ENCODE data around the gene UGT2A3. TPM values are rescaled to one million over a fixed set of nuclear protein-coding genes. Genes with fewer than 3 reads are reported as not detected.

Gene UGT2A3
- total RNA-seq, 1 experiment from 2014 or later: 0.11 TPM

DNA sequence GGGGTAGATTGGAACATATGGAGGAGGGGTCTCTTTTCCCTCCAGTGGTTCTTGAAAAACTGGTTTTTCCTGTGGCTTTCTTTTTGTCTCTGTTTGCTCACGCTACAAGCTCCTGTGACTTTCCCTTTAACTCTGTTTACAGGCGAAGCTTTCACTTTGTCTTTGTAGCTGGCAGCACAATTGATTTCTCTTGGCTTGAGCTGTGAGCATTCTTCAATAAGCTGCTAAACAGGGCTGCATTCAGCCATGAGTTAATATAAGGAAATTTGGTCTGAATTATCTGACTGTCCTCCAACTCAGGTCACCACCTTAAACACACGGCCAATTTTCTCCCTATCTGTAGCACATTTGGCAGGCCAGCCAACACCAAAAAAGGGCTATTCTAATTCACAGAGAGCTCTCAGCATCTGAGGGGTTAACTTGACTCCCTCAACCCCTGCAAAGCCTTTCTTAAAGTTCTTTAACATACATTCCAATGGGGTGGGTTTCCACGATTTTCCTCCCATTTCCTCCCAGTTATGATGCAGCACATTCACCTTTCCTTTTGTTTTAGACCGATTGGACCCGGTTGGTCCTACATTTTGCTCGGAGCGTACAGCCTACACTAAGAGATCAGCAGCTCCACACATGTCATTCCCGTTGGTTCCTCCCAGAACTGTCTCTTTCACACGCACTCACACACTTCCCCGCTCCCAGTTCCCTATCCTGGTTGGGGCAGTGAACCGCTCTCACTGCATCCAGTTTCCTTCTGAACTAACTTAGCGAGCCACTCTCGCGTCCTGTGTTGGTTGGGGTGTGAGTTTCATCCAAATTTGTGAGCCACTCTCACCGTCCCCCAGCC, 45.4 kb downstream of the UGT2A3 start:
- H3K4me3 Mint-ChIP-seq: peak overlapping the region; percentile 71
- POLR2A ChIA-PET: interaction anchor here (0.6 to 1.8 kb wide), 2 partner anchors 152 to 575 kb away, joined by 3 to 11 read pairs; no protein-coding TSS in a partner anchor
- CTCF ChIA-PET: interaction anchor here (0.7 to 2.1 kb wide), 6 partner anchors 45 to 634 kb away, joined by 3 to 6 read pairs (median 4); partner anchors contain the start of gene UGT2A3
- H3K27ac Mint-ChIP-seq: peak overlapping the region; percentile 100
- TF ChIP-seq FOXP1 (CRISPR knock-in tag; IDR thresholded peaks at IDR 0.05; ENCODE audit: borderline replicate concordance) (peak; percentile 59; the same call in 1 of the 2 replicates), ZNF423 (CRISPR knock-in tag; IDR thresholded peaks at IDR 0.05) (0 out of 2 replicates have a peak, but pooled peaks have one; percentile 5), NFE2L1 (CRISPR knock-in tag; IDR thresholded peaks at IDR 0.05) (peak; percentile 93)
- TF ChIP-seq, protein P1, sequence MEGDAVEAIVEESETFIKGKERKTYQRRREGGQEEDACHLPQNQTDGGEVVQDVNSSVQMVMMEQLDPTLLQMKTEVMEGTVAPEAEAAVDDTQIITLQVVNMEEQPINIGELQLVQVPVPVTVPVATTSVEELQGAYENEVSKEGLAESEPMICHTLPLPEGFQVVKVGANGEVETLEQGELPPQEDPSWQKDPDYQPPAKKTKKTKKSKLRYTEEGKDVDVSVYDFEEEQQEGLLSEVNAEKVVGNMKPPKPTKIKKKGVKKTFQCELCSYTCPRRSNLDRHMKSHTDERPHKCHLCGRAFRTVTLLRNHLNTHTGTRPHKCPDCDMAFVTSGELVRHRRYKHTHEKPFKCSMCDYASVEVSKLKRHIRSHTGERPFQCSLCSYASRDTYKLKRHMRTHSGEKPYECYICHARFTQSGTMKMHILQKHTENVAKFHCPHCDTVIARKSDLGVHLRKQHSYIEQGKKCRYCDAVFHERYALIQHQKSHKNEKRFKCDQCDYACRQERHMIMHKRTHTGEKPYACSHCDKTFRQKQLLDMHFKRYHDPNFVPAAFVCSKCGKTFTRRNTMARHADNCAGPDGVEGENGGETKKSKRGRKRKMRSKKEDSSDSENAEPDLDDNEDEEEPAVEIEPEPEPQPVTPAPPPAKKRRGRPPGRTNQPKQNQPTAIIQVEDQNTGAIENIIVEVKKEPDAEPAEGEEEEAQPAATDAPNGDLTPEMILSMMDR (IDR thresholded peaks at IDR 0.05): no peak
- no peaks in the 10 kb centered on the region for H3K9me3 Mint-ChIP-seq
- no peaks in the 10 kb centered on the region for H3K36me3 Mint-ChIP-seq
- peaks cover 59% of the 10 kb centered on the region for H3K4me1 Mint-ChIP-seq
- H3K27me3 Mint-ChIP-seq (ENCODE audit: low read depth): no peaks in the 10 kb centered on the region
- peak; percentile 65 for ATAC-seq
- peak; percentile 54 for DNase-seq (ENCODE audit: low spot score)

- H3K4me1 Mint-ChIP-seq: peaks cover 59% of the 10 kb centered on the region
- no peak for TF ChIP-seq KAT7 (CRISPR knock-in tag; IDR thresholded peaks at IDR 0.05; ENCODE audit: borderline replicate concordance)
- TF ChIP-seq GABPB1 (CRISPR knock-in tag; IDR thresholded peaks at IDR 0.05): no peak
- ATAC-seq: no peak
- ChIA-PET POLR2A (interaction anchor here (1.8 kb wide), 1 partner anchor 152 kb away, joined by 11 read pairs; no protein-coding TSS in a partner anchor), CTCF (interaction anchor here (0.6 to 2.1 kb wide), 7 partner anchors 46 to 634 kb away, joined by 3 to 6 read pairs (median 4); partner anchors contain the start of gene UGT2A3)
- H3K27me3 Mint-ChIP-seq (ENCODE audit: low read depth): no peaks in the 10 kb centered on the region
- no peaks in the 10 kb centered on the region for H3K36me3 Mint-ChIP-seq
- H3K27ac Mint-ChIP-seq: peak overlapping the region; percentile 100
- peak overlapping the region; percentile 71 for H3K4me3 Mint-ChIP-seq
- DNase-seq (ENCODE audit: low spot score): peak; percentile 13
- H3K9me3 Mint-ChIP-seq: no peaks in the 10 kb centered on the region
Observed at GRCh38 chr4:68905598-68905938, 46.0 kb downstream of the UGT2A3 start.

- CTCF ChIA-PET: interaction anchor here (0.7 to 1.0 kb wide), 2 partner anchors 152 to 155 kb away, joined by 4 read pairs; no protein-coding TSS in a partner anchor
- no peaks in the 10 kb centered on the region for H3K36me3 Mint-ChIP-seq
- H3K4me1 Mint-ChIP-seq: peaks cover 55% of the 10 kb centered on the region
- ATAC-seq: peak; percentile 23
- POLR2A ChIA-PET: interaction anchor here (0.6 to 1.8 kb wide), 2 partner anchors 150 to 153 kb away, joined by 3 to 11 read pairs; no protein-coding TSS in a partner anchor
- no peaks in the 10 kb centered on the region for H3K9me3 Mint-ChIP-seq
- TF ChIP-seq, protein P2, sequence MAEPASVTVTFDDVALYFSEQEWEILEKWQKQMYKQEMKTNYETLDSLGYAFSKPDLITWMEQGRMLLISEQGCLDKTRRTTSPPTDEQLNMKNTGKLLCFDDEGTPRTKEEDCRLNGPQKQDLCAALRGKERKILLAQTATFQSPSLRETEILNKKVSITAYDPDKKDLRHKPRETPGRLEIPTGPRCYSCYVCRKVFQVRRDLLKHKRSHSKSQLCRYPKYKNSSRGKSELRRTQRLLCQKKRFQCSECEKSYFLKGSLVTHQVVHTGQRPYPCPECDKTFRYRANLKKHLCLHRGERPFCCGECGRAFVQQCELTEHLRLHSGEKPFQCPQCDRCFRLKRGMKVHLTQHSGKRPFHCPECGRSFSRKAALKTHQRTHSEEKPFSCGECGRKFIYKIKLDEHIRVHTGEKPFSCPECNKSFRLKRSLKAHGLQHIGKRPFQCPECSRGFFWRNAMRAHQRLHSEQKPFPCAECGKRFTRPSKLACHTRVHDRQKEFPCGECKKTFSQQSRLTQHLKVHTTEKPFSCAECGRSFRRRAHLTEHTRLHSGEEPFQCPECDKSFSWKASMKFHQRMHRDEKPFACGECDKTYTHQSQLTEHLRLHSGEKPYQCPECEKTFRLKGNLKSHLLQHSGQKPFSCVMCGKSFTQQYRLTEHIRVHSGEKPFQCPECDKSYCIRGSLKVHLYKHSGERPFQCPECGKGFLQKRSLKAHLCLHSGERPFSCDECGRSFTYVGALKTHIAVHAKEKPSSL (CRISPR knock-in tag; conservative IDR thresholded peaks at IDR 0.05): no peak
- no peak for TF ChIP-seq NR1H2 (CRISPR knock-in tag; IDR thresholded peaks at IDR 0.05)
- TF ChIP-seq ZNF396 (CRISPR knock-in tag; IDR thresholded peaks at IDR 0.05; ENCODE audit: borderline replicate concordance): no peak
- TF ChIP-seq, protein P3, sequence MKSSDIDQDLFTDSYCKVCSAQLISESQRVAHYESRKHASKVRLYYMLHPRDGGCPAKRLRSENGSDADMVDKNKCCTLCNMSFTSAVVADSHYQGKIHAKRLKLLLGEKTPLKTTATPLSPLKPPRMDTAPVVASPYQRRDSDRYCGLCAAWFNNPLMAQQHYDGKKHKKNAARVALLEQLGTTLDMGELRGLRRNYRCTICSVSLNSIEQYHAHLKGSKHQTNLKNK (CRISPR knock-in tag; IDR thresholded peaks at IDR 0.05): no peak
- no peak for TF ChIP-seq ESRRA (CRISPR knock-in tag; IDR thresholded peaks at IDR 0.05; ENCODE audit: borderline replicate concordance)
- no peaks in the 10 kb centered on the region for H3K27me3 Mint-ChIP-seq (ENCODE audit: low read depth)
- peak; percentile 17 for DNase-seq (ENCODE audit: low spot score)
- H3K27ac Mint-ChIP-seq: peak overlapping the region; percentile 100
- peak overlapping the region; percentile 71 for H3K4me3 Mint-ChIP-seq
Observed at GRCh38 chr4:68904786-68905185, 46.8 kb downstream of the UGT2A3 start.

GRCh38 chr4:68896749-68897148, 54.9 kb downstream of the UGT2A3 start:
- Mint-ChIP-seq H3K9me3 (peaks cover 6% of the 10 kb centered on the region), H3K27ac (no peak overlapping the region), H3K4me3 (no peak overlapping the region), H3K36me3 (peaks cover 4% of the 10 kb centered on the region; the same call in 1 of the 2 replicates), H3K4me1 (no peaks in the 10 kb centered on the region), H3K27me3 (ENCODE audit: low read depth) (no peaks in the 10 kb centered on the region)
- ATAC-seq (no peak), DNase-seq (ENCODE audit: low spot score) (no peak)
- CTCF ChIA-PET: no interaction called here
- POLR2A ChIA-PET: no interaction called here
- TF ChIP-seq MXD4 (CRISPR knock-in tag; IDR thresholded peaks at IDR 0.05; ENCODE audit: borderline replicate concordance) (no peak), ZNF512 (CRISPR knock-in tag; IDR thresholded peaks at IDR 0.05; ENCODE audit: borderline replicate concordance) (no peak), TP53 (CRISPR knock-in tag; IDR thresholded peaks at IDR 0.05) (no peak), E2F1 (CRISPR knock-in tag; IDR thresholded peaks at IDR 0.05) (no peak)
- TF ChIP-seq, protein P4, sequence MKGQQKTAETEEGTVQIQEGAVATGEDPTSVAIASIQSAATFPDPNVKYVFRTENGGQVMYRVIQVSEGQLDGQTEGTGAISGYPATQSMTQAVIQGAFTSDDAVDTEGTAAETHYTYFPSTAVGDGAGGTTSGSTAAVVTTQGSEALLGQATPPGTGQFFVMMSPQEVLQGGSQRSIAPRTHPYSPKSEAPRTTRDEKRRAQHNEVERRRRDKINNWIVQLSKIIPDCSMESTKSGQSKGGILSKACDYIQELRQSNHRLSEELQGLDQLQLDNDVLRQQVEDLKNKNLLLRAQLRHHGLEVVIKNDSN (CRISPR knock-in tag; IDR thresholded peaks at IDR 0.05): no peak
- TF ChIP-seq, protein P5, sequence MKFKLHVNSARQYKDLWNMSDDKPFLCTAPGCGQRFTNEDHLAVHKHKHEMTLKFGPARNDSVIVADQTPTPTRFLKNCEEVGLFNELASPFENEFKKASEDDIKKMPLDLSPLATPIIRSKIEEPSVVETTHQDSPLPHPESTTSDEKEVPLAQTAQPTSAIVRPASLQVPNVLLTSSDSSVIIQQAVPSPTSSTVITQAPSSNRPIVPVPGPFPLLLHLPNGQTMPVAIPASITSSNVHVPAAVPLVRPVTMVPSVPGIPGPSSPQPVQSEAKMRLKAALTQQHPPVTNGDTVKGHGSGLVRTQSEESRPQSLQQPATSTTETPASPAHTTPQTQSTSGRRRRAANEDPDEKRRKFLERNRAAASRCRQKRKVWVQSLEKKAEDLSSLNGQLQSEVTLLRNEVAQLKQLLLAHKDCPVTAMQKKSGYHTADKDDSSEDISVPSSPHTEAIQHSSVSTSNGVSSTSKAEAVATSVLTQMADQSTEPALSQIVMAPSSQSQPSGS (CRISPR knock-in tag; IDR thresholded peaks at IDR 0.05; ENCODE audit: borderline replicate concordance, low read depth): no peak

All from WTC11 (cell line).